HCT116 (cell line): ENCODE data around the gene TMOD1. TPM values are rescaled to one million over a fixed set of nuclear protein-coding genes. Genes with fewer than 3 reads are reported as not detected.

Source experiments
- ATAC-seq: fragments of 200-7000 bp; cut with Tn5 transposase; 2 replicates; pipeline ENCODE4 v1.9.1; 2020; ENCODE audit warnings: mild to moderate bottlenecking, moderate library complexity
- BruUV-seq: library from RNA; stranded (reverse); fragments of 400-500 nt; replicated peaks from 2 replicates; lab custom pipeline; 2021; lab: Mats Ljungman, UMichigan
- CTCF ChIA-PET: fragments of 300-600 bp; sonication (Branson Sonifier 250); formaldehyde crosslinking; loops from one replicate; lab custom pipeline; 2021; ENCODE audit warnings: antibody characterized with exemption; lab: Charles Lee
- POLR2A ChIA-PET: fragments of 300-600, 350-600 bp; sonication (Branson Sonifier 250); formaldehyde crosslinking; loops from one replicate; lab custom pipeline; 2021; ENCODE audit warnings: antibody characterized with exemption; lab: Charles Lee
- RAD21 ChIA-PET, 2 experiments: fragments of 300-600 bp; sonication (Branson Sonifier 250); formaldehyde crosslinking; loops; one replicate each; lab custom pipeline; 2023; ENCODE audit warnings: low total read pairs in 2 of 2; ENCODE audit not compliant: uncharacterized antibody in 2 of 2, unreplicated experiment in 2 of 2, low non-redundant PET in 1 of 2; lab: Charles Lee
- DNase-seq: peaks from one replicate; pipeline ENCODE4 v3.0.0-alpha.2; 2010; ENCODE audit warnings: low read depth, low spot score
- H2AFZ ChIP-seq: fragments of 200-600 bp; shearing (Covaris generic), sonication (generic); 2 replicates; pipeline ENCODE4 v1.6.1; 2017; ENCODE audit warnings: low read depth, mixed run types, mixed read lengths, antibody characterized with exemption, low read length; ENCODE audit not compliant: poor library complexity, severe bottlenecking
- H3K27ac ChIP-seq: 2 replicates; pipeline ENCODE4 v1.5.1; 2012; ENCODE audit warnings: low read depth, low read length
- H3K27me3 ChIP-seq: fragments of 200-600 bp; sonication (generic); 2 replicates; pipeline ENCODE4 v1.6.1; 2016; ENCODE audit warnings: mixed run types, low read length, mixed read lengths; ENCODE audit not compliant: insufficient read depth
- H3K36me3 ChIP-seq, 2 experiments: fragments of 200-500 bp in 1 of 2; fragments of 200-600 bp in 1 of 2; sonication (Bioruptor generic) in 1 of 2; sonication (generic) in 1 of 2; 2 replicates each; pipeline versions ENCODE4 v1.5.1 to v1.6.1; 2014 to 2016; ENCODE audit warnings: low read length in 2 of 2, inconsistent platforms in 1 of 2, mixed read lengths in 1 of 2, mixed run types in 1 of 2; ENCODE audit not compliant: insufficient read depth in 2 of 2, control insufficient read depth in 1 of 2
- H3K4me1 ChIP-seq, 2 experiments: fragments of 200-600 bp in 1 of 2; sonication (generic) in 1 of 2; 2 replicates each; pipeline versions ENCODE4 v1.5.1 to v1.6.1; 2012 to 2017; ENCODE audit warnings: low read length in 2 of 2, inconsistent platforms in 1 of 2, mild to moderate bottlenecking in 1 of 2, mixed read lengths in 1 of 2, mixed run types in 1 of 2, moderate library complexity in 1 of 2; ENCODE audit not compliant: insufficient read depth in 2 of 2, control insufficient read depth in 1 of 2
- H3K4me2 ChIP-seq: fragments of 200-600 bp; sonication (generic); 2 replicates; pipeline ENCODE4 v1.6.1; 2017; ENCODE audit warnings: mixed run types, low read length, mixed read lengths
- H3K4me3 ChIP-seq, 2 experiments: fragments of 200-600 bp in 1 of 2; sonication (generic) in 1 of 2; replicated peaks in 1 of 2; 2 replicates each; pipeline ENCODE4 v1.5.1; 2011 to 2016; ENCODE audit warnings: low read length in 2 of 2, control low read depth in 1 of 2, low read depth in 1 of 2, mild to moderate bottlenecking in 1 of 2, mixed read lengths in 1 of 2, mixed run types in 1 of 2
- H3K79me2 ChIP-seq: fragments of 200-600 bp; sonication (generic); 2 replicates; pipeline ENCODE4 v1.6.1; 2017; ENCODE audit warnings: mild to moderate bottlenecking, mixed run types, low read length, moderate library complexity, mixed read lengths; ENCODE audit not compliant: insufficient read depth
- H3K9ac ChIP-seq: fragments of 200-600 bp; sonication (generic); 2 replicates; pipeline ENCODE4 v1.6.1; 2016; ENCODE audit warnings: low read length, mixed read lengths
- H3K9me2 ChIP-seq: fragments of 200-600 bp; sonication (generic), shearing (Covaris generic); 2 replicates; pipeline ENCODE4 v1.6.1; 2017; ENCODE audit warnings: mixed run types, mild to moderate bottlenecking, moderate library complexity; ENCODE audit not compliant: insufficient read depth
- H3K9me3 ChIP-seq, 2 experiments: fragments of 200-500 bp in 1 of 2; fragments of 200-600 bp in 1 of 2; sonication (Bioruptor generic) in 1 of 2; sonication (generic) in 1 of 2; 2 replicates each; pipeline ENCODE4 v1.6.1; 2014 to 2017; ENCODE audit warnings: low read length in 2 of 2, mixed read lengths in 2 of 2, inconsistent platforms in 1 of 2, low read depth in 1 of 2, mild to moderate bottlenecking in 1 of 2, mixed run types in 1 of 2, moderate library complexity in 1 of 2; ENCODE audit not compliant: control insufficient read depth in 1 of 2, insufficient read depth in 1 of 2
- H4K20me1 ChIP-seq: fragments of 200-600 bp; sonication (generic), shearing (Covaris generic); 2 replicates; pipeline ENCODE4 v1.6.1; 2017; ENCODE audit warnings: mixed run types, mild to moderate bottlenecking, moderate library complexity; ENCODE audit not compliant: insufficient read depth
- CBX3 ChIP-seq: IDR thresholded peaks from 2 replicates; pipeline ENCODE4 v1.6.1; 2012; ENCODE audit warnings: low read depth
- CEBPB ChIP-seq: IDR thresholded peaks from 2 replicates; pipeline ENCODE4 v1.6.1; 2012; ENCODE audit warnings: low read depth
- ELF1 ChIP-seq: IDR thresholded peaks from 2 replicates; pipeline ENCODE4 v1.6.1; 2012; ENCODE audit warnings: low read depth, borderline replicate concordance
- EZH2 ChIP-seq: fragments of 200-600 bp; sonication (generic); IDR thresholded peaks from 2 replicates; pipeline ENCODE4 v1.6.1; 2017; ENCODE audit warnings: antibody characterized with exemption, mixed run types
- EZH2phosphoT487 ChIP-seq: fragments of 200-600 bp; IDR thresholded peaks from 2 replicates; pipeline ENCODE4 v1.6.1; 2018; ENCODE audit warnings: antibody characterized with exemption, borderline replicate concordance
- FOSL1 ChIP-seq: IDR thresholded peaks from 2 replicates; pipeline ENCODE4 v1.6.1; 2012; ENCODE audit warnings: low read depth
- JUND ChIP-seq: IDR thresholded peaks from 2 replicates; pipeline ENCODE4 v1.6.1; 2012
- POLR2A ChIP-seq: IDR thresholded peaks from 2 replicates; pipeline ENCODE4 v1.7.0; 2011; ENCODE audit warnings: borderline replicate concordance; ENCODE audit not compliant: insufficient read depth, insufficient read length; ENCODE audit errors: extremely low read depth
- POLR2AphosphoS5 ChIP-seq: IDR thresholded peaks from 2 replicates; pipeline ENCODE4 v1.6.1; 2011; ENCODE audit warnings: mild to moderate bottlenecking, low read depth, low read length, moderate library complexity
- RAD21 ChIP-seq: IDR thresholded peaks from 2 replicates; pipeline ENCODE4 v1.6.1; 2012; ENCODE audit warnings: low read depth, mild to moderate bottlenecking
- SIN3A ChIP-seq: IDR thresholded peaks from 2 replicates; pipeline ENCODE4 v1.6.1; 2012; ENCODE audit warnings: low read depth
- SP1 ChIP-seq: IDR thresholded peaks from 2 replicates; pipeline ENCODE4 v1.6.1; 2012; ENCODE audit warnings: low read depth
- TCF7L2 ChIP-seq: IDR thresholded peaks from 2 replicates; pipeline ENCODE4 v1.7.0; 2011; ENCODE audit warnings: borderline replicate concordance, inconsistent platforms; ENCODE audit not compliant: insufficient read depth, insufficient read length; ENCODE audit errors: extremely low read depth
- ZFX ChIP-seq: fragments of 450-650 bp; IDR thresholded peaks from 2 replicates; pipeline ENCODE4 v1.6.1; 2017
- ZNF274 ChIP-seq: fragments of 200-500 bp; sonication (Bioruptor generic); IDR thresholded peaks from 2 replicates; pipeline ENCODE4 v1.6.1; 2014; ENCODE audit warnings: mild to moderate bottlenecking, low read depth, low read length, inconsistent platforms
- intact Hi-C: fragments of 100-400 bp; cut with micrococcal nuclease; formaldehyde crosslinking; loops from 2 replicates; pipeline ENCODE4 v1.10.0; 2022
- total RNA-seq: library from RNA; stranded (reverse); gene quantifications from one replicate; pipeline ENCODE4 v1.2.1, GENCODE V29; 2021; ENCODE audit not compliant: unreplicated experiment
- TF ChIP-seq, protein P1 (sequence below): IDR thresholded peaks from 2 replicates; pipeline ENCODE4 v1.6.1; 2012
- TF ChIP-seq, protein P2 (sequence below): IDR thresholded peaks from 2 replicates; pipeline ENCODE4 v1.6.1; 2012
- TF ChIP-seq, protein P3 (sequence below): IDR thresholded peaks from 2 replicates; pipeline ENCODE4 v1.6.1; 2011; ENCODE audit warnings: mild to moderate bottlenecking, low read length, moderate library complexity; ENCODE audit not compliant: insufficient replicate concordance; ENCODE audit errors: extremely low read depth
- TF ChIP-seq, protein P4 (sequence below), 3 experiments: fragments of 200-600 bp in 1 of 3; sonication (generic) in 1 of 3; IDR thresholded peaks in 2 of 3; conservative IDR thresholded peaks in 1 of 3; 2 replicates each; pipeline ENCODE4 v1.5.1; 2012 to 2017; ENCODE audit warnings: low read depth in 2 of 3, low read length in 2 of 3, antibody characterized with exemption in 1 of 3, borderline replicate concordance in 1 of 3, control low read depth in 1 of 3, mild to moderate bottlenecking in 1 of 3, mixed read lengths in 1 of 3, mixed run types in 1 of 3, moderate library complexity in 1 of 3; ENCODE audit not compliant: insufficient read depth in 1 of 3
- TF ChIP-seq, protein P5 (sequence below): IDR thresholded peaks from 2 replicates; pipeline ENCODE4 v1.6.1; 2012; ENCODE audit warnings: low read depth

The TMOD1 gene
- total RNA-seq, 1 experiment from 2014 or later, result 4.4 TPM

DNA sequence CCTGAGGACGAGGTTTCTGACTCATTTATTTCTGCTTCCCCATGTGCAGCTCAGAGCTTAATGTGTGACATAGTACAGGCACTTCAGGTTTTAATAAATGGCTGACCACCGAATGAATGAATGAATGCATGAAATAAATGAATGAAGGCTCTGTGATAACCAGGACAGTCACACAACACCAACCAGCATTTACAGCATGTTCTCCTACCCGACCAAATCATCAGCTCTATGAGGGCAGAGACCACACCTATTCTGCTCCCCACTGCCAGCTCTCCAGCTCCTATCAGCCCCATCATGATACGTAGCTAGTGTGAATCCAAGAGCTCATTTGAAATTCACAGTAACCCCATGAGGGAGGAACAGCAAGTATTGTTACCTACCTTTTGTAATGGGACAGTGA is 4.8 kb downstream of the TMOD1 start:
- no TSS peak for BruUV-seq
- TF ChIP-seq CEBPB (no peak), TCF7L2 (no peak), JUND (no peak), ZNF274 (no peak), POLR2AphosphoS5 (no peak), ZFX (no peak), RAD21 (no peak), FOSL1 (no peak), EZH2phosphoT487 (no peak), EZH2 (no peak), ELF1 (no peak), SIN3A (no peak), POLR2A (no peak), CBX3 (no peak), SP1 (no peak)
- TF ChIP-seq, protein P1, sequence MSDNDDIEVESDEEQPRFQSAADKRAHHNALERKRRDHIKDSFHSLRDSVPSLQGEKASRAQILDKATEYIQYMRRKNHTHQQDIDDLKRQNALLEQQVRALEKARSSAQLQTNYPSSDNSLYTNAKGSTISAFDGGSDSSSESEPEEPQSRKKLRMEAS, result no peak
- TF ChIP-seq, protein P2, sequence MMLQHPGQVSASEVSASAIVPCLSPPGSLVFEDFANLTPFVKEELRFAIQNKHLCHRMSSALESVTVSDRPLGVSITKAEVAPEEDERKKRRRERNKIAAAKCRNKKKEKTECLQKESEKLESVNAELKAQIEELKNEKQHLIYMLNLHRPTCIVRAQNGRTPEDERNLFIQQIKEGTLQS, result no peak
- TF ChIP-seq, protein P3, sequence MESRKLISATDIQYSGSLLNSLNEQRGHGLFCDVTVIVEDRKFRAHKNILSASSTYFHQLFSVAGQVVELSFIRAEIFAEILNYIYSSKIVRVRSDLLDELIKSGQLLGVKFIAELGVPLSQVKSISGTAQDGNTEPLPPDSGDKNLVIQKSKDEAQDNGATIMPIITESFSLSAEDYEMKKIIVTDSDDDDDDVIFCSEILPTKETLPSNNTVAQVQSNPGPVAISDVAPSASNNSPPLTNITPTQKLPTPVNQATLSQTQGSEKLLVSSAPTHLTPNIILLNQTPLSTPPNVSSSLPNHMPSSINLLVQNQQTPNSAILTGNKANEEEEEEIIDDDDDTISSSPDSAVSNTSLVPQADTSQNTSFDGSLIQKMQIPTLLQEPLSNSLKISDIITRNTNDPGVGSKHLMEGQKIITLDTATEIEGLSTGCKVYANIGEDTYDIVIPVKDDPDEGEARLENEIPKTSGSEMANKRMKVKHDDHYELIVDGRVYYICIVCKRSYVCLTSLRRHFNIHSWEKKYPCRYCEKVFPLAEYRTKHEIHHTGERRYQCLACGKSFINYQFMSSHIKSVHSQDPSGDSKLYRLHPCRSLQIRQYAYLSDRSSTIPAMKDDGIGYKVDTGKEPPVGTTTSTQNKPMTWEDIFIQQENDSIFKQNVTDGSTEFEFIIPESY, result no peak
- TF ChIP-seq, protein P4, sequence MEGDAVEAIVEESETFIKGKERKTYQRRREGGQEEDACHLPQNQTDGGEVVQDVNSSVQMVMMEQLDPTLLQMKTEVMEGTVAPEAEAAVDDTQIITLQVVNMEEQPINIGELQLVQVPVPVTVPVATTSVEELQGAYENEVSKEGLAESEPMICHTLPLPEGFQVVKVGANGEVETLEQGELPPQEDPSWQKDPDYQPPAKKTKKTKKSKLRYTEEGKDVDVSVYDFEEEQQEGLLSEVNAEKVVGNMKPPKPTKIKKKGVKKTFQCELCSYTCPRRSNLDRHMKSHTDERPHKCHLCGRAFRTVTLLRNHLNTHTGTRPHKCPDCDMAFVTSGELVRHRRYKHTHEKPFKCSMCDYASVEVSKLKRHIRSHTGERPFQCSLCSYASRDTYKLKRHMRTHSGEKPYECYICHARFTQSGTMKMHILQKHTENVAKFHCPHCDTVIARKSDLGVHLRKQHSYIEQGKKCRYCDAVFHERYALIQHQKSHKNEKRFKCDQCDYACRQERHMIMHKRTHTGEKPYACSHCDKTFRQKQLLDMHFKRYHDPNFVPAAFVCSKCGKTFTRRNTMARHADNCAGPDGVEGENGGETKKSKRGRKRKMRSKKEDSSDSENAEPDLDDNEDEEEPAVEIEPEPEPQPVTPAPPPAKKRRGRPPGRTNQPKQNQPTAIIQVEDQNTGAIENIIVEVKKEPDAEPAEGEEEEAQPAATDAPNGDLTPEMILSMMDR (IDR thresholded peaks at IDR 0.05 in 2 of 3, conservative IDR thresholded peaks at IDR 0.05 in 1 of 3; ENCODE audit: borderline replicate concordance in 1 of 3, insufficient read depth in 1 of 3, low read depth in 2 of 3, low read length in 2 of 3), result no peak
- TF ChIP-seq, protein P5, sequence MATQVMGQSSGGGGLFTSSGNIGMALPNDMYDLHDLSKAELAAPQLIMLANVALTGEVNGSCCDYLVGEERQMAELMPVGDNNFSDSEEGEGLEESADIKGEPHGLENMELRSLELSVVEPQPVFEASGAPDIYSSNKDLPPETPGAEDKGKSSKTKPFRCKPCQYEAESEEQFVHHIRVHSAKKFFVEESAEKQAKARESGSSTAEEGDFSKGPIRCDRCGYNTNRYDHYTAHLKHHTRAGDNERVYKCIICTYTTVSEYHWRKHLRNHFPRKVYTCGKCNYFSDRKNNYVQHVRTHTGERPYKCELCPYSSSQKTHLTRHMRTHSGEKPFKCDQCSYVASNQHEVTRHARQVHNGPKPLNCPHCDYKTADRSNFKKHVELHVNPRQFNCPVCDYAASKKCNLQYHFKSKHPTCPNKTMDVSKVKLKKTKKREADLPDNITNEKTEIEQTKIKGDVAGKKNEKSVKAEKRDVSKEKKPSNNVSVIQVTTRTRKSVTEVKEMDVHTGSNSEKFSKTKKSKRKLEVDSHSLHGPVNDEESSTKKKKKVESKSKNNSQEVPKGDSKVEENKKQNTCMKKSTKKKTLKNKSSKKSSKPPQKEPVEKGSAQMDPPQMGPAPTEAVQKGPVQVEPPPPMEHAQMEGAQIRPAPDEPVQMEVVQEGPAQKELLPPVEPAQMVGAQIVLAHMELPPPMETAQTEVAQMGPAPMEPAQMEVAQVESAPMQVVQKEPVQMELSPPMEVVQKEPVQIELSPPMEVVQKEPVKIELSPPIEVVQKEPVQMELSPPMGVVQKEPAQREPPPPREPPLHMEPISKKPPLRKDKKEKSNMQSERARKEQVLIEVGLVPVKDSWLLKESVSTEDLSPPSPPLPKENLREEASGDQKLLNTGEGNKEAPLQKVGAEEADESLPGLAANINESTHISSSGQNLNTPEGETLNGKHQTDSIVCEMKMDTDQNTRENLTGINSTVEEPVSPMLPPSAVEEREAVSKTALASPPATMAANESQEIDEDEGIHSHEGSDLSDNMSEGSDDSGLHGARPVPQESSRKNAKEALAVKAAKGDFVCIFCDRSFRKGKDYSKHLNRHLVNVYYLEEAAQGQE, result no peak
- DNase-seq, result no peak
- Histone ChIP-seq H3K27ac (no peak overlapping the region), H3K9ac (no peak overlapping the region), H3K4me1 (peaks cover 1 to 18% of the 10 kb centered on the region in 2 experiments; a peak in 2 of 4 replicates), H3K9me3 (no peaks in the 10 kb centered on the region), H3K9me2 (no peaks in the 10 kb centered on the region), H3K36me3 (no peaks in the 10 kb centered on the region), H4K20me1 (no peaks in the 10 kb centered on the region), H3K27me3 (no peaks in the 10 kb centered on the region), H3K79me2 (no peaks in the 10 kb centered on the region), H2AFZ (no peak overlapping the region), H3K4me3 (no peak overlapping the region), H3K4me2 (no peak overlapping the region)
- ChIA-PET CTCF (no interaction called here), RAD21 (no interaction called here), POLR2A (no interaction called here)
- intact Hi-C loops, result no loop called here
- ATAC-seq, result no peak
